Measurements from ENCODE around the gene IQSEC3.

IQSEC3 gene

GRCh38 chr12:115518-115917 lies 49.0 kb downstream of the IQSEC3 start:
- H3K4me3 ChIP-seq (replicated peaks in 1 of 2; ENCODE audit: low read depth in 2 of 2, low read length in 2 of 2): no peak overlapping the region
- DNase-seq (ENCODE audit: low read depth in 2 of 2): no peak
- TF ChIP-seq CTCF (IDR thresholded peaks at IDR 0.05; ENCODE audit: low read depth, low read length): no peak

GRCh38 chr12:115960-116915 lies 49.7 kb downstream of the IQSEC3 start:
- H3K4me3 ChIP-seq (replicated peaks in 1 of 2; ENCODE audit: low read depth in 2 of 2, low read length in 2 of 2): no peak overlapping the region
- DNase-seq (ENCODE audit: low read depth in 2 of 2): no peak
- TF ChIP-seq CTCF (IDR thresholded peaks at IDR 0.05; ENCODE audit: low read depth, low read length): no peak

- no peak overlapping the region for H3K4me3 ChIP-seq (replicated peaks in 1 of 2; ENCODE audit: low read depth in 2 of 2, low read length in 2 of 2)
- no peak for DNase-seq (ENCODE audit: low read depth in 2 of 2)
- TF ChIP-seq CTCF (IDR thresholded peaks at IDR 0.05; ENCODE audit: low read depth, low read length): no peak
Observed at GRCh38 chr12:117311-117710, 50.7 kb downstream of the IQSEC3 start.

GRCh38 chr12:117816-118345 lies 51.3 kb downstream of the IQSEC3 start:
- no peak for TF ChIP-seq CTCF (IDR thresholded peaks at IDR 0.05; ENCODE audit: low read depth, low read length)
- DNase-seq (ENCODE audit: low read depth in 2 of 2): no peak
- no peak overlapping the region for H3K4me3 ChIP-seq (replicated peaks in 1 of 2; ENCODE audit: low read depth in 2 of 2, low read length in 2 of 2)

GRCh38 chr12:118591-118990 lies 52.0 kb downstream of the IQSEC3 start:
- no peak for DNase-seq (ENCODE audit: low read depth in 2 of 2)
- no peak overlapping the region for H3K4me3 ChIP-seq (replicated peaks in 1 of 2; ENCODE audit: low read depth in 2 of 2, low read length in 2 of 2)
- TF ChIP-seq CTCF (IDR thresholded peaks at IDR 0.05; ENCODE audit: low read depth, low read length): no peak

- no peak for DNase-seq (ENCODE audit: low read depth in 2 of 2)
- no peak overlapping the region for H3K4me3 ChIP-seq (replicated peaks in 1 of 2; ENCODE audit: low read depth in 2 of 2, low read length in 2 of 2)
- TF ChIP-seq CTCF (IDR thresholded peaks at IDR 0.05; ENCODE audit: low read depth, low read length): no peak
Observed at GRCh38 chr12:120951-121350, 54.4 kb downstream of the IQSEC3 start.

Data from cardiac fibroblast (primary cell).